ENCODE measurements around the gene MYLK4. TPM values are rescaled to one million over a fixed set of nuclear protein-coding genes. Genes with fewer than 3 reads are reported as not detected.

MYLK4 gene
- total RNA-seq, 1 experiment from 2014 or later: 0.85 TPM

GRCh38 chr6:2792330-2793110 is 41.8 kb upstream of the MYLK4 start:
- no peak overlapping the region for H3K4me3 ChIP-seq (ENCODE audit: low read depth in 2 of 2, low read length in 2 of 2)
- intact Hi-C loops (cut with micrococcal nuclease; ENCODE audit: unreplicated experiment) (no loop called here), in situ Hi-C loops (cut with HindIII; ENCODE audit: low pct_unique_long_range_greater_than_20kb, low sequenced_read_pairs) (no loop called here)
- no peaks in the 10 kb centered on the region for H3K36me3 ChIP-seq (ENCODE audit: control insufficient read depth, insufficient read depth, low read length)
- H3K27me3 ChIP-seq (ENCODE audit: control insufficient read depth, insufficient read depth, low read length): no peaks in the 10 kb centered on the region
- no peaks in the 10 kb centered on the region for H3K9me3 ChIP-seq (ENCODE audit: control insufficient read depth, insufficient read depth, low read depth, low read length)
- no peak overlapping the region for H3K27ac ChIP-seq (ENCODE audit: low read length)
- TF ChIP-seq CTCF (IDR thresholded peaks at IDR 0.05) (no peak), POLR2AphosphoS5 (IDR thresholded peaks at IDR 0.05; ENCODE audit: low read depth, low read length) (no peak), TCF7L2 (IDR thresholded peaks at IDR 0.05; ENCODE audit: low read depth, low read length) (no peak), SIN3A (IDR thresholded peaks at IDR 0.05; ENCODE audit: borderline replicate concordance, insufficient read depth, low read depth, low read length) (no peak), REST (IDR thresholded peaks at IDR 0.05; ENCODE audit: insufficient read depth in 1 of 2, low read depth in 2 of 2, low read length in 1 of 2) (no peak)
- H3K4me1 ChIP-seq (ENCODE audit: control insufficient read depth, insufficient read depth, low read length): peaks cover 13% of the 10 kb centered on the region; the same call in 1 of the 2 replicates
- ATAC-seq: no peak
- BruUV-seq (replicated peaks): no TSS peak
- no peak for DNase-seq (ENCODE audit: low read depth, low spot score)
- POLR2A ChIA-PET: no interaction called here
- CTCF ChIA-PET: interaction anchor here (1.1 to 1.8 kb wide), 3 partner anchors 23 to 47 kb away, joined by 3 to 6 read pairs (median 3); no protein-coding TSS in a partner anchor

- peaks cover 9% of the 10 kb centered on the region; the same call in 1 of the 2 replicates for H3K4me1 ChIP-seq (ENCODE audit: control insufficient read depth, insufficient read depth, low read length)
- in situ Hi-C loops (cut with HindIII; ENCODE audit: low pct_unique_long_range_greater_than_20kb, low sequenced_read_pairs) (no loop called here), intact Hi-C loops (cut with micrococcal nuclease; ENCODE audit: unreplicated experiment) (loop anchor here (1.0 to 2.0 kb wide), 2 partner anchors 49 to 141 kb away; partner anchors contain the start of gene SERPINB1)
- POLR2A ChIA-PET: interaction anchor here (0.7 kb wide), 2 partner anchors 17 to 48 kb away, joined by 4 to 6 read pairs; no protein-coding TSS in a partner anchor
- no peaks in the 10 kb centered on the region for H3K36me3 ChIP-seq (ENCODE audit: control insufficient read depth, insufficient read depth, low read length)
- DNase-seq (ENCODE audit: low read depth, low spot score): no peak
- no TSS peak for BruUV-seq (replicated peaks)
- no peaks in the 10 kb centered on the region for H3K27me3 ChIP-seq (ENCODE audit: control insufficient read depth, insufficient read depth, low read length)
- H3K27ac ChIP-seq (ENCODE audit: low read length): no peak overlapping the region
- no peak for TF ChIP-seq TCF7L2 (IDR thresholded peaks at IDR 0.05; ENCODE audit: low read depth, low read length)
- no peak for TF ChIP-seq REST (IDR thresholded peaks at IDR 0.05; ENCODE audit: insufficient read depth in 1 of 2, low read depth in 2 of 2, low read length in 1 of 2)
- TF ChIP-seq SIN3A (IDR thresholded peaks at IDR 0.05; ENCODE audit: borderline replicate concordance, insufficient read depth, low read depth, low read length): no peak
- TF ChIP-seq POLR2AphosphoS5 (IDR thresholded peaks at IDR 0.05; ENCODE audit: low read depth, low read length): no peak
- no peak for TF ChIP-seq CTCF (IDR thresholded peaks at IDR 0.05)
- ATAC-seq: no peak
- no peak overlapping the region for H3K4me3 ChIP-seq (ENCODE audit: low read depth in 2 of 2, low read length in 2 of 2)
- CTCF ChIA-PET: interaction anchor here (0.7 to 1.8 kb wide), 16 partner anchors 11 to 665 kb away, joined by 3 to 18 read pairs (median 4); partner anchors contain the start of gene SERPINB1
- H3K9me3 ChIP-seq (ENCODE audit: control insufficient read depth, insufficient read depth, low read depth, low read length): no peaks in the 10 kb centered on the region
Observed at GRCh38 chr6:2791450-2791974, 40.8 kb upstream of the MYLK4 start.

Measured in Panc1 (cell line).